ENCODE results near the gene PRR36. TPM values are rescaled to one million over a fixed set of nuclear protein-coding genes. Genes with fewer than 3 reads are reported as not detected.

Gene PRR36
- total RNA-seq = 1 to 10 TPM in 5 of 6 donors, under 1 TPM in 1; 0.46 to 9.4 (median 2.7) TPM

- no peak within 1 kb of the TSS for H3K27ac ChIP-seq
- H3K36me3 ChIP-seq = no peaks in the 10 kb centered on the region
- ATAC-seq (ENCODE audit: low FRiP score in 2 of 2) = no peak
- 4 to 5% methylated on average over 7 to 32 of the region's 88 CpGs for WGBS, 2 donors
- no peaks in the 10 kb centered on the region for H3K9me3 ChIP-seq
- peaks cover 0 to 30% (median 13%) of the 10 kb centered on the region in 4 donors for H3K27me3 ChIP-seq
- H3K4me3 ChIP-seq = peak within 1 kb of the TSS; percentile 2 to 54 (median 52)
- TF ChIP-seq POLR2AphosphoS5 (IDR thresholded peaks at IDR 0.05) = no peak
- peak in 1 of 4 donors; percentile 27 for TF ChIP-seq POLR2A (IDR thresholded peaks at IDR 0.05)
- peaks cover 35 to 52% (median 38%) of the 10 kb centered on the region in 4 donors for H3K4me1 ChIP-seq
- DNase-seq = peak; percentile 84 to 92
These were observed at the start of gene PRR36 for GRCh38 chr19:7874076-7874896. TSS of gene PRR36 (minus strand) at chr19:7874390. CDS start at chr19:7873689, 701 bp downstream.

GRCh38 chr19:7923295-7924191 lies 49.4 kb upstream of the PRR36 start:
- 87 to 89% methylated on average over 24 to 30 of the region's 31 CpGs for WGBS, 2 donors
- H3K36me3 ChIP-seq = peaks cover 0 to 22% (median 14%) of the 10 kb centered on the region in 4 donors
- H3K4me3 ChIP-seq = no peak overlapping the region
- H3K9me3 ChIP-seq = no peaks in the 10 kb centered on the region
- no peak for ATAC-seq (ENCODE audit: low FRiP score in 2 of 2)
- TF ChIP-seq POLR2A (IDR thresholded peaks at IDR 0.05) (no peak), EP300 (IDR thresholded peaks at IDR 0.05) (no peak), CTCF (IDR thresholded peaks at IDR 0.05) (no peak), POLR2AphosphoS5 (IDR thresholded peaks at IDR 0.05) (no peak)
- peak in 1 of 2 donors; percentile 74 for DNase-seq
- peaks cover 31 to 60% (median 43%) of the 10 kb centered on the region in 4 donors for H3K4me1 ChIP-seq
- peaks cover 0 to 13% (median 4%) of the 10 kb centered on the region in 4 donors for H3K27me3 ChIP-seq
- no peak overlapping the region for H3K27ac ChIP-seq

- TF ChIP-seq POLR2A (IDR thresholded peaks at IDR 0.05) = no peak
- no peak for TF ChIP-seq POLR2AphosphoS5 (IDR thresholded peaks at IDR 0.05)
- no peak for TF ChIP-seq EP300 (IDR thresholded peaks at IDR 0.05)
- TF ChIP-seq CTCF (IDR thresholded peaks at IDR 0.05) = no peak
- H3K27ac ChIP-seq = no peak overlapping the region
These were observed 48.6 kb upstream of the PRR36 start for GRCh38 chr19:7922836-7923195.

GRCh38 chr19:7921967-7922835 lies 48.0 kb upstream of the PRR36 start:
- DNase-seq (peak in 1 of 2 donors; percentile 66), ATAC-seq (ENCODE audit: low FRiP score in 2 of 2) (no peak)
- Histone ChIP-seq H3K27me3 (peaks cover 0 to 27% (median 10%) of the 10 kb centered on the region in 4 donors), H3K9me3 (no peaks in the 10 kb centered on the region), H3K4me1 (peaks cover 40 to 73% (median 54%) of the 10 kb centered on the region in 4 donors), H3K27ac (peak overlapping the region in 2 of 4 donors; percentile 91 to 92), H3K4me3 (peak overlapping the region in 1 of 4 donors; percentile 86), H3K36me3 (peaks cover 0 to 22% (median 14%) of the 10 kb centered on the region in 4 donors)
- 94 to 96% methylated on average over 24 to 31 of the region's 31 CpGs for WGBS, 2 donors
- no peak for TF ChIP-seq CTCF (IDR thresholded peaks at IDR 0.05)
- TF ChIP-seq POLR2AphosphoS5 (IDR thresholded peaks at IDR 0.05) = no peak

More at GRCh38 chr19:7922836-7923195, 48.6 kb upstream of the PRR36 start:
- no peak for DNase-seq
- Histone ChIP-seq H3K27me3 (peaks cover 0 to 20% (median 6%) of the 10 kb centered on the region in 4 donors), H3K4me1 (peaks cover 34 to 67% (median 48%) of the 10 kb centered on the region in 4 donors), H3K4me3 (no peak overlapping the region), H3K9me3 (no peaks in the 10 kb centered on the region), H3K36me3 (peaks cover 0 to 22% (median 14%) of the 10 kb centered on the region in 4 donors)
- no peak for ATAC-seq (ENCODE audit: low FRiP score in 2 of 2)
- WGBS, 2 donors = 87 to 93% methylated on average over 6 to 8 of the region's 8 CpGs
